HG03342 (cell line): ENCODE results near the gene GPATCH2.

Experiments used
- ATAC-seq: cut with Tn5 transposase; IDR thresholded peaks from one replicate; pipeline ENCODE4 v1.9.1; 2021; ENCODE audit warnings: mild to moderate bottlenecking, moderate library complexity; ENCODE audit not compliant: unreplicated experiment

Gene GPATCH2

GRCh38 chr1:217630711-217631591 is at the start of gene GPATCH2, which contains the start of gene SPATA17:
Gene GPATCH2 (minus strand): TSS chr1:217631090. CDS start chr1:217630971, 119 bp downstream.
Gene SPATA17 (plus strand): TSS chr1:217631344. CDS start chr1:217631379, 35 bp downstream.
- peak; percentile 95 for ATAC-seq

GRCh38 chr1:217674028-217674729 is 43.3 kb upstream of the GPATCH2 start:
- ATAC-seq, result no peak

GRCh38 chr1:217673387-217673786 is 42.5 kb upstream of the GPATCH2 start:
- peak; percentile 80 for ATAC-seq

DNA sequence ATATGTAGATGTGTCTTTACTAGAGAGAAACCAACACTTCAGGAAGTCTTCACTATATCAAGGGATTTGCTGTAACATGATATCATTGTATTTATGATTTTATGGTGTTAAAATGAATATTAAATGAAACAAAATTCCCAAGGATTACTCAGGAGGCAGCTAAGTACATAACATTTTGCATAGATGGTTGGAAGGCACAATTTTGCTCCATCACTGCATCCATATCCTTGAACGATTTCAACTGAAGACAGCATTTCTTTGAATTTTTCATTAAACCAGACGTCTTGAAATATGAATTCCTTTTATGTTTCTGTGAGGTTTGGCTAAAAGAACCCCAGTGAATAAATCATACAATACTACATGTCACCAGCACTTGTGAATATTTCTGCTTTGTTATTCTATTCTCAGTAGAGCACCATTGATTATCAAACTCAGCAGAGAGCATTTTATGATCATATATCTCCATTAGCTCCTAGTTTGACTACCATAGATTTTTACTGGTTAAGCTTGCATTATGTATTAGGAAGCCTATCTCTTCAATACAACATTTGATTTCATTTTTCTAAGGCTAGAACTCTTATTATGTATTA is 37.6 kb upstream of the GPATCH2 start:
- no peak for ATAC-seq

- ATAC-seq, result no peak
Measured at GRCh38 chr1:217661407-217661806, 30.5 kb upstream of the GPATCH2 start.

GRCh38 chr1:217660353-217661062 is 29.6 kb upstream of the GPATCH2 start:
- ATAC-seq, result peak; percentile 63

GRCh38 chr1:217650674-217651073 is 19.8 kb upstream of the GPATCH2 start:
- ATAC-seq, result no peak

DNA sequence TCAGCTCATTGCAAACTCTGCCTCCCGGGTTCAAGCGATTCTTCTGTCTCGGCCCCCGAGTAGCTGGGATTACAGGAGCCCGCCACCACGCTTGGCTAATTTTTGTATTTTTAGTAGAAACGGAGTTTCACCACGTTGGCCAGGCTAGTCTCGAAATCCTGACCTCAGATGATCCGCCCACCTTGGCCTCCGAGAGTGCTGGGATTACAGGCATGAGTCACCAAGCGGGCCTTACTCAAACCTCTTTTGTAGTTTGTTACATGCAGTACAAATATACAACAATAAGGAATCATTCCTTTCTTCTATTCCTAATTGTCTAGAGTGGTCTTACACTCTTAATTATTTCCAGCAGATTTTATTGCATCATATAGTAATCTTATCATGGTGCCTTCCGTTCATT is 16.9 kb upstream of the GPATCH2 start:
- ATAC-seq, result no peak

DNA sequence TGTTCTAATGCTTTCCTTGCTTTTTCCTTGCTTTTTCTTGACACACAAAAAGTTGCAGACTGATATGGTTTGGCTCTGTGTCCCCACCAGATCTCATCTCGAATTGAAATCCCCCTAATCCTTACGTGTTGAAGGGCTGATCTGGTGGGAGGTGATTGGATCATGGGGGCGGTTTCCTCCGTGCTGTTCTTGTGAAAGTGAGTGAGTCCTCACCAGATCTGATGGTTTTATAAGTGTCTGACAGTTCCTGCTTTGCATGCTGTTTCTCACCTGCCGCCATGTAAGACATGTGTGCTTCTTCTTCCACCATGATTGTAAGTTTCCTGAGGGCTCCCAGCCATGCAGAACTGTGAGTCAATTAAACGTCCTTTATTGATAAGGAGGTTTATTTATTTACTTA is 11.6 kb upstream of the GPATCH2 start:
- ATAC-seq, result no peak

DNA sequence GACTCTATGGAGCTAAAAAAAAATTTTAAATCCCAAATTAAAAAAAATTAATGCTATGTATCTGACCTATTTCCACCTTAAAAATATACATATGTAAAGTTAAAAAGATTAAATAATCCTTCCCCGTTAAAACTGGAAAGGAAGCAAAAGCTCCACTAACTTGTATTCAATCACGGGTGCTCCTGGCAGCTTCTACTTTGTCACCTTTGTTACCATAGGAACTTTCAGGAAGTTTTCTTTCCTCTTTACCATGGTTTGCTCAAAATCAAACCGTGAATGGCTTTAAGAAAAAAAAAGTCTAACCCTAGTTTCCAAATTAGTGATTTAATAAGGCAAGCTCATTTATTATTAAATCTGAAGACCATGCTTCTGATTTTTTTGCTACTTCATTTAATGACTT is 3.5 kb downstream of the GPATCH2 start:
- no peak for ATAC-seq

DNA sequence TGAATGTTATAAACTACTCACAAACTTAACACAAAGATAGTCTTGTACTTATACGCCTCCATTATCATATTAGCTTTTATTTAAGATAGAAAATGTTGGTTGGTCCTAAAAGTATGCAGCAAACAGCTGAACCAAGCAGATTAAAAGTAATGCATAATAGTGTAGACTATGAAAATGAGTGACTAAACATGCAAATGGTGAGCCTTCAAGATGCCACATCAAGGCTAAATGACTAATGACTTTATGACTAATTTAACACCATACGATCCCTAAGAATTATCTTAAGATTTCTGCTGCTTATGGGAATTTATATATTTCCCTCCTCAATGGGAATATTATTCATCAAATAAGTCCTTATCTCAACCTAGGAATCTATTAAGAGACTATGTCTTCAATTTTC is 4.6 kb downstream of the GPATCH2 start:
- ATAC-seq, result no peak

GRCh38 chr1:217622042-217622441 is 8.8 kb downstream of the GPATCH2 start:
- ATAC-seq, result no peak

GRCh38 chr1:217620814-217621213 is 10.1 kb downstream of the GPATCH2 start:
- ATAC-seq, result peak; percentile 100

DNA sequence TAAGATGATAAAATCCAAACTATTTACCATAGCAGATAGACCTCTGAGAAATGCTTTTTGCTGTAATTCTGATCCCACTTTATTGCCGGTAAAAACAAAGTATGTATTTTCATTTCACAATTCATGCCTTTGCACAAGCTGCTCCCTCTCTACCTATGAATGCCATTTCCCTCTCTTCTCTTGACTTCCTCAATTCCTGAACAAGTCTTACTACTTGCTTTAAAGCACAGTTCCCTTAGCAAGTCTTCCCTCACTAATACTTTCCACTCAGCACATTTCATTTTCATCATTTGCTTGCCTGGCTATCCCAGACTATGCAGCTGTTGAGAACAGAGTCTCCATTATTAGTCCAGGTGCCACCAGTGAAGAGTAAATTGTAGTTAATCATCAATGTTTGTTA is 13.8 kb downstream of the GPATCH2 start:
- ATAC-seq, result no peak

GRCh38 chr1:217614200-217614712 is 16.6 kb downstream of the GPATCH2 start:
- ATAC-seq, result no peak

- ATAC-seq, result no peak
Measured at GRCh38 chr1:217605390-217605789, 25.5 kb downstream of the GPATCH2 start.

- ATAC-seq, result no peak
Measured at GRCh38 chr1:217602380-217602779, 28.5 kb downstream of the GPATCH2 start.

DNA sequence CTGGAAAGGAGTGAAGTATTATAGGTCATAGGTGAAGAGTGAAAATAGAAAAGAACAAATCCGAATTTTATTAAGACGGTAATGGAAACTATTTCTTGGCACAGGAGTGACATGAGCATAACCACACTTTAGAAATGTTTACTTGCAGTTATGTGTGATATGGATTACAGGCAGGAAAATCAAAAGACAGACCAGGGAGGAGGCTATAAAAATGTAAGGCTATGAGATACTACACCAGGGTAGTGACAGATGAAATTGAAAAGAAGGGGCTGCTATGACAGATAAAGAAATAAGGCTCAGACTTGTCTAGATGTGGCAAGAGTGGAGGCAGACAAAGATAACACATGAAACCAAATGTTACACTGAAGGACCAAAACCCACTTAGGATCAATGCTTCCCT is 31.7 kb downstream of the GPATCH2 start:
- ATAC-seq, result no peak

DNA sequence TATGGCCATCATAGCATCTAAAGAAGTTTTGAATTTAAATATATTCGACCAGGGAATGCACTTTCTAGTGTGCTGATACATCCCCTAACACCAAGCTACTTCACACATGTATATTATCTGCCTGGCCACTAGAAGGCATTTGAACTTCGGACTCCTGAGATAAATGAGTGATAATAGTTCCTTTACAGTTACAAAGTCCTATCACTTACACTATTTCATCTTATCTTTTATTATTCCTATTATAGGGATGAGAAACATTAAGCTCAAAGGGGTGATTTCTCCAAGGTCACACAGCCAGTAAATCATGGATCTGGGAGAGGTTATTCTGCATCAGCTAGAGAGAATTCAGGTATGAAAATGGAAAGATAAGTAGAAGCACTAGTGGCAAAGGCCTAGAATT is 40.3 kb downstream of the GPATCH2 start:
- no peak for ATAC-seq

DNA sequence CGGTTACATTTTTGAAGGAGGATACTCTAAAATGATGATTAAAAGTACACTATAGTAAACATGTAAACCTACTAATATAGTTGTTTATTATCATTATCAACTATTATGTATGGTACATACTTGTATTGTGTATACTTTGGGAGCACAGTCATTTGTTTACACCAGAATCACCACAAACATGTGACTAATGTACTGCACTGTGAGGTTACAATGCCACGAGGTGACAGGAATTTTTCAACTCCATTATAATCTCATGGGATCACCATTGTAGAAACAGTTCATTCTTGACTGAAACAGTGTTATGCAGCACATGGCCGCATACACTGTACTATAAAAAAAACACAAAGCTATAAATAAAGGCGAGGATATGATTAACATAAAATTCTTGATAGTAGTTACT is 44.3 kb downstream of the GPATCH2 start:
- ATAC-seq, result no peak

DNA sequence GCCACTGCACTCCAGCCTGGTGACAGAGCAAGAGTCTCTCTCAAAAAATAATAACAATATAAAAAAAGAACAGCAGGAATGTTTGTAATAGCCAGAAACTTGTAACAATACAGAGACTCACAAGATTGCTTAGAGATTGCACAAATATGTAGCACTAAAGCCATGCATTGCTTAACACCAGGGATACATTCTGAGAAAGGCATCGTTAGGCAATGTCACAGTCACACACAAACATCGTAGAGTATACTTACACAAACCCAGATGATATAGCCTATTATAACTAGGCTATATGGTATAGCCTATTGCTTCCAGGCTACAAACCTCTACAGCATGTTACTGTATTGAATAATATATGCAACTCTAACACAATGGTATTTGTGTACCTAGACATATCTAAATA is 45.3 kb downstream of the GPATCH2 start:
- no peak for ATAC-seq
